HCT116 (cell line): Measurements from ENCODE around the gene NDUFB8. TPM values are rescaled to one million over a fixed set of nuclear protein-coding genes. Genes with fewer than 3 reads are reported as not detected.

Source experiments
- ATAC-seq: fragments of 200-7000 bp; cut with Tn5 transposase; 2 replicates; pipeline ENCODE4 v1.9.1; 2020; ENCODE audit warnings: mild to moderate bottlenecking, moderate library complexity
- BruUV-seq: library from RNA; stranded (reverse); fragments of 400-500 nt; replicated peaks from 2 replicates; lab custom pipeline; 2021; lab: Mats Ljungman, UMichigan
- CTCF ChIA-PET: fragments of 300-600 bp; sonication (Branson Sonifier 250); formaldehyde crosslinking; loops from one replicate; lab custom pipeline; 2021; ENCODE audit warnings: antibody characterized with exemption; lab: Charles Lee
- POLR2A ChIA-PET: fragments of 300-600, 350-600 bp; sonication (Branson Sonifier 250); formaldehyde crosslinking; loops from one replicate; lab custom pipeline; 2021; ENCODE audit warnings: antibody characterized with exemption; lab: Charles Lee
- RAD21 ChIA-PET, 2 experiments: fragments of 300-600 bp; sonication (Branson Sonifier 250); formaldehyde crosslinking; loops; one replicate each; lab custom pipeline; 2023; ENCODE audit warnings: low total read pairs in 2 of 2; ENCODE audit not compliant: uncharacterized antibody in 2 of 2, unreplicated experiment in 2 of 2, low non-redundant PET in 1 of 2; lab: Charles Lee
- DNase-seq: peaks from one replicate; pipeline ENCODE4 v3.0.0-alpha.2; 2010; ENCODE audit warnings: low read depth, low spot score
- H2AFZ ChIP-seq: fragments of 200-600 bp; shearing (Covaris generic), sonication (generic); 2 replicates; pipeline ENCODE4 v1.6.1; 2017; ENCODE audit warnings: low read depth, mixed run types, mixed read lengths, antibody characterized with exemption, low read length; ENCODE audit not compliant: poor library complexity, severe bottlenecking
- H3K27ac ChIP-seq: 2 replicates; pipeline ENCODE4 v1.5.1; 2012; ENCODE audit warnings: low read depth, low read length
- H3K27me3 ChIP-seq: fragments of 200-600 bp; sonication (generic); 2 replicates; pipeline ENCODE4 v1.6.1; 2016; ENCODE audit warnings: mixed run types, low read length, mixed read lengths; ENCODE audit not compliant: insufficient read depth
- H3K36me3 ChIP-seq, 2 experiments: fragments of 200-500 bp in 1 of 2; fragments of 200-600 bp in 1 of 2; sonication (Bioruptor generic) in 1 of 2; sonication (generic) in 1 of 2; 2 replicates each; pipeline versions ENCODE4 v1.5.1 to v1.6.1; 2014 to 2016; ENCODE audit warnings: low read length in 2 of 2, inconsistent platforms in 1 of 2, mixed read lengths in 1 of 2, mixed run types in 1 of 2; ENCODE audit not compliant: insufficient read depth in 2 of 2, control insufficient read depth in 1 of 2
- H3K4me1 ChIP-seq, 2 experiments: fragments of 200-600 bp in 1 of 2; sonication (generic) in 1 of 2; 2 replicates each; pipeline versions ENCODE4 v1.5.1 to v1.6.1; 2012 to 2017; ENCODE audit warnings: low read length in 2 of 2, inconsistent platforms in 1 of 2, mild to moderate bottlenecking in 1 of 2, mixed read lengths in 1 of 2, mixed run types in 1 of 2, moderate library complexity in 1 of 2; ENCODE audit not compliant: insufficient read depth in 2 of 2, control insufficient read depth in 1 of 2
- H3K4me2 ChIP-seq: fragments of 200-600 bp; sonication (generic); 2 replicates; pipeline ENCODE4 v1.6.1; 2017; ENCODE audit warnings: mixed run types, low read length, mixed read lengths
- H3K4me3 ChIP-seq, 2 experiments: fragments of 200-600 bp in 1 of 2; sonication (generic) in 1 of 2; replicated peaks in 1 of 2; 2 replicates each; pipeline ENCODE4 v1.5.1; 2011 to 2016; ENCODE audit warnings: low read length in 2 of 2, control low read depth in 1 of 2, low read depth in 1 of 2, mild to moderate bottlenecking in 1 of 2, mixed read lengths in 1 of 2, mixed run types in 1 of 2
- H3K79me2 ChIP-seq: fragments of 200-600 bp; sonication (generic); 2 replicates; pipeline ENCODE4 v1.6.1; 2017; ENCODE audit warnings: mild to moderate bottlenecking, mixed run types, low read length, moderate library complexity, mixed read lengths; ENCODE audit not compliant: insufficient read depth
- H3K9ac ChIP-seq: fragments of 200-600 bp; sonication (generic); 2 replicates; pipeline ENCODE4 v1.6.1; 2016; ENCODE audit warnings: low read length, mixed read lengths
- H3K9me2 ChIP-seq: fragments of 200-600 bp; sonication (generic), shearing (Covaris generic); 2 replicates; pipeline ENCODE4 v1.6.1; 2017; ENCODE audit warnings: mixed run types, mild to moderate bottlenecking, moderate library complexity; ENCODE audit not compliant: insufficient read depth
- H3K9me3 ChIP-seq, 2 experiments: fragments of 200-500 bp in 1 of 2; fragments of 200-600 bp in 1 of 2; sonication (Bioruptor generic) in 1 of 2; sonication (generic) in 1 of 2; 2 replicates each; pipeline ENCODE4 v1.6.1; 2014 to 2017; ENCODE audit warnings: low read length in 2 of 2, mixed read lengths in 2 of 2, inconsistent platforms in 1 of 2, low read depth in 1 of 2, mild to moderate bottlenecking in 1 of 2, mixed run types in 1 of 2, moderate library complexity in 1 of 2; ENCODE audit not compliant: control insufficient read depth in 1 of 2, insufficient read depth in 1 of 2
- H4K20me1 ChIP-seq: fragments of 200-600 bp; sonication (generic), shearing (Covaris generic); 2 replicates; pipeline ENCODE4 v1.6.1; 2017; ENCODE audit warnings: mixed run types, mild to moderate bottlenecking, moderate library complexity; ENCODE audit not compliant: insufficient read depth
- ATF3 ChIP-seq: IDR thresholded peaks from 2 replicates; pipeline ENCODE4 v1.6.1; 2012
- CBX3 ChIP-seq: IDR thresholded peaks from 2 replicates; pipeline ENCODE4 v1.6.1; 2012; ENCODE audit warnings: low read depth
- CEBPB ChIP-seq: IDR thresholded peaks from 2 replicates; pipeline ENCODE4 v1.6.1; 2012; ENCODE audit warnings: low read depth
- CTCF ChIP-seq, 3 experiments: fragments of 200-600 bp in 1 of 3; sonication (generic) in 1 of 3; IDR thresholded peaks in 2 of 3; conservative IDR thresholded peaks in 1 of 3; 2 replicates each; pipeline ENCODE4 v1.5.1; 2012 to 2017; ENCODE audit warnings: low read depth in 2 of 3, low read length in 2 of 3, antibody characterized with exemption in 1 of 3, borderline replicate concordance in 1 of 3, control low read depth in 1 of 3, mild to moderate bottlenecking in 1 of 3, mixed read lengths in 1 of 3, mixed run types in 1 of 3, moderate library complexity in 1 of 3; ENCODE audit not compliant: insufficient read depth in 1 of 3
- EGR1 ChIP-seq: IDR thresholded peaks from 2 replicates; pipeline ENCODE4 v1.6.1; 2012; ENCODE audit warnings: low read depth
- ELF1 ChIP-seq: IDR thresholded peaks from 2 replicates; pipeline ENCODE4 v1.6.1; 2012; ENCODE audit warnings: low read depth, borderline replicate concordance
- EZH2 ChIP-seq: fragments of 200-600 bp; sonication (generic); IDR thresholded peaks from 2 replicates; pipeline ENCODE4 v1.6.1; 2017; ENCODE audit warnings: antibody characterized with exemption, mixed run types
- EZH2phosphoT487 ChIP-seq: fragments of 200-600 bp; IDR thresholded peaks from 2 replicates; pipeline ENCODE4 v1.6.1; 2018; ENCODE audit warnings: antibody characterized with exemption, borderline replicate concordance
- FOSL1 ChIP-seq: IDR thresholded peaks from 2 replicates; pipeline ENCODE4 v1.6.1; 2012; ENCODE audit warnings: low read depth
- JUND ChIP-seq: IDR thresholded peaks from 2 replicates; pipeline ENCODE4 v1.6.1; 2012
- POLR2A ChIP-seq: IDR thresholded peaks from 2 replicates; pipeline ENCODE4 v1.7.0; 2011; ENCODE audit warnings: borderline replicate concordance; ENCODE audit not compliant: insufficient read depth, insufficient read length; ENCODE audit errors: extremely low read depth
- POLR2AphosphoS5 ChIP-seq: IDR thresholded peaks from 2 replicates; pipeline ENCODE4 v1.6.1; 2011; ENCODE audit warnings: mild to moderate bottlenecking, low read depth, low read length, moderate library complexity
- RAD21 ChIP-seq: IDR thresholded peaks from 2 replicates; pipeline ENCODE4 v1.6.1; 2012; ENCODE audit warnings: low read depth, mild to moderate bottlenecking
- SIN3A ChIP-seq: IDR thresholded peaks from 2 replicates; pipeline ENCODE4 v1.6.1; 2012; ENCODE audit warnings: low read depth
- SP1 ChIP-seq: IDR thresholded peaks from 2 replicates; pipeline ENCODE4 v1.6.1; 2012; ENCODE audit warnings: low read depth
- SRF ChIP-seq: IDR thresholded peaks from 2 replicates; pipeline ENCODE4 v1.6.1; 2012; ENCODE audit warnings: low read depth
- TCF7L2 ChIP-seq: IDR thresholded peaks from 2 replicates; pipeline ENCODE4 v1.7.0; 2011; ENCODE audit warnings: borderline replicate concordance, inconsistent platforms; ENCODE audit not compliant: insufficient read depth, insufficient read length; ENCODE audit errors: extremely low read depth
- ZFX ChIP-seq: fragments of 450-650 bp; IDR thresholded peaks from 2 replicates; pipeline ENCODE4 v1.6.1; 2017
- ZNF274 ChIP-seq: fragments of 200-500 bp; sonication (Bioruptor generic); IDR thresholded peaks from 2 replicates; pipeline ENCODE4 v1.6.1; 2014; ENCODE audit warnings: mild to moderate bottlenecking, low read depth, low read length, inconsistent platforms
- intact Hi-C: fragments of 100-400 bp; cut with micrococcal nuclease; formaldehyde crosslinking; loops from 2 replicates; pipeline ENCODE4 v1.10.0; 2022
- total RNA-seq: library from RNA; stranded (reverse); gene quantifications from one replicate; pipeline ENCODE4 v1.2.1, GENCODE V29; 2021; ENCODE audit not compliant: unreplicated experiment

Gene NDUFB8
- total RNA-seq, 1 experiment from 2014 or later = 243 TPM

- Histone ChIP-seq H3K27ac (no peak overlapping the region), H3K9ac (no peak overlapping the region), H3K9me2 (no peaks in the 10 kb centered on the region), H3K4me3 (no peak overlapping the region), H3K36me3 (no peaks in the 10 kb centered on the region)
- intact Hi-C loops = no loop called here
- ChIA-PET RAD21 (interaction anchor here in 1 of 2 experiments (1.2 kb wide), 1 partner anchor 307 kb away, joined by 3 read pairs; no protein-coding TSS in a partner anchor), CTCF (no interaction called here), POLR2A (no interaction called here)
- DNase-seq = no peak
- no peak for ATAC-seq
- no TSS peak for BruUV-seq
- no peak for TF ChIP-seq SP1
- TF ChIP-seq EGR1 = no peak
- no peak for TF ChIP-seq SIN3A
- no peak for TF ChIP-seq FOSL1
- TF ChIP-seq CEBPB = no peak
- TF ChIP-seq JUND = no peak
- TF ChIP-seq EZH2phosphoT487 = no peak
- TF ChIP-seq POLR2AphosphoS5 = no peak
- no peak for TF ChIP-seq SRF
- TF ChIP-seq ATF3 = no peak
- no peak for TF ChIP-seq POLR2A
- no peak for TF ChIP-seq RAD21
- TF ChIP-seq TCF7L2 = no peak
- TF ChIP-seq ZFX = no peak
- TF ChIP-seq CTCF (IDR thresholded peaks at IDR 0.05 in 2 of 3, conservative IDR thresholded peaks at IDR 0.05 in 1 of 3; ENCODE audit: borderline replicate concordance in 1 of 3, insufficient read depth in 1 of 3, low read depth in 2 of 3, low read length in 2 of 3) = no peak
- TF ChIP-seq ZNF274 = no peak
- no peak for TF ChIP-seq CBX3
- no peak for TF ChIP-seq ELF1
- no peak for TF ChIP-seq EZH2
- TF ChIP-seq, all 23 proteins: peak for 0
- Histone ChIP-seq H3K4me2 (peak overlapping the region; percentile 82; the same call in 1 of the 2 replicates), H3K9me3 (no peaks in the 10 kb centered on the region), H3K79me2 (no peaks in the 10 kb centered on the region), H4K20me1 (no peaks in the 10 kb centered on the region), H3K4me1 (peaks cover 0 to 13% of the 10 kb centered on the region in 2 experiments; a peak in 2 of 4 replicates), H2AFZ (no peak overlapping the region), H3K27me3 (no peaks in the 10 kb centered on the region)
These were observed 41.6 kb upstream of the NDUFB8 start for GRCh38 chr10:100571084-100571856.
